H1 (cell line): ENCODE data around the gene ZDHHC22. TPM values are rescaled to one million over a fixed set of nuclear protein-coding genes. Genes with fewer than 3 reads are reported as not detected.

Source experiments
- CTCF ChIA-PET: fragments of 300-600 bp; sonication (Branson Sonifier 250); formaldehyde crosslinking; loops from one replicate; lab custom pipeline; 2021; ENCODE audit not compliant: partially characterized antibody; lab: Charles Lee
- POLR2A ChIA-PET: fragments of 300-600 bp; sonication (Branson Sonifier 250); formaldehyde crosslinking; loops from one replicate; lab custom pipeline; 2021; ENCODE audit warnings: inconsistent platforms; ENCODE audit not compliant: partially characterized antibody; lab: Charles Lee
- DNase-seq, 2 experiments: peaks; one replicate each; pipeline versions ENCODE4 v3.0.0 to v3.0.0-alpha.2; 2010 to 2022; ENCODE audit warnings: low spot score in 2 of 2, low read depth in 1 of 2, mixed read lengths in 1 of 2
- FAIRE-seq: peaks from 2 replicates; lab custom pipeline; 2011; peaks lifted over from hg19 to GRCh38; lab: Jason Lieb, UNC
- H2AFZ ChIP-seq: 2 replicates; pipeline ENCODE4 v1.8.1; 2012; ENCODE audit warnings: low read length, inconsistent platforms
- H2AK5ac ChIP-seq: 2 replicates; pipeline ENCODE4 v1.6.1; 2013; ENCODE audit warnings: low read depth, low read length
- H2BK120ac ChIP-seq: replicated peaks from 2 replicates; pipeline ENCODE3; 2013; ENCODE audit warnings: low read depth, low read length, inconsistent platforms
- H2BK12ac ChIP-seq: 2 replicates; pipeline ENCODE4 v1.6.1; 2013; ENCODE audit warnings: low read depth, low read length
- H2BK15ac ChIP-seq: 2 replicates; pipeline ENCODE4 v1.6.1; 2013; ENCODE audit warnings: low read length
- H2BK20ac ChIP-seq: 2 replicates; pipeline ENCODE4 v1.6.1; 2013; ENCODE audit warnings: low read length
- H2BK5ac ChIP-seq: 2 replicates; pipeline ENCODE4 v1.6.1; 2013; ENCODE audit warnings: low read depth, low read length
- H3K14ac ChIP-seq: 2 replicates; pipeline ENCODE4 v1.6.1; 2013; ENCODE audit warnings: inconsistent platforms; ENCODE audit not compliant: insufficient read length
- H3K18ac ChIP-seq: 2 replicates; pipeline ENCODE4 v1.6.1; 2013; ENCODE audit warnings: low read length; ENCODE audit errors: extremely low read depth
- H3K23ac ChIP-seq: 2 replicates; pipeline ENCODE4 v1.6.1; 2013; ENCODE audit warnings: inconsistent platforms; ENCODE audit not compliant: insufficient read length
- H3K23me2 ChIP-seq: 2 replicates; pipeline ENCODE4 v1.6.1; 2013; ENCODE audit warnings: low read depth, low read length
- H3K27ac ChIP-seq: 2 replicates; pipeline ENCODE4 v1.6.1; 2011; ENCODE audit warnings: low read depth, low read length, inconsistent platforms
- H3K27me3 ChIP-seq, 4 experiments: replicated peaks in 1 of 4; 1 replicate in 1 of 4; 2 replicates in 3 of 4; pipeline versions ENCODE4 v1.6.1 to v1.8.1; 2011 to 2013; ENCODE audit warnings: low read length in 3 of 4, mild to moderate bottlenecking in 3 of 4, inconsistent platforms in 2 of 4, mixed read lengths in 2 of 4, moderate library complexity in 1 of 4; ENCODE audit not compliant: control insufficient read depth in 3 of 4, insufficient read depth in 3 of 4; ENCODE audit errors: extremely low read depth in 1 of 4
- H3K36me3 ChIP-seq, 4 experiments: 2 replicates each; pipeline versions ENCODE4 v1.6.1 to v1.8.1; 2011 to 2013; ENCODE audit warnings: mild to moderate bottlenecking in 4 of 4, low read length in 3 of 4, moderate library complexity in 2 of 4, control low read depth in 1 of 4, inconsistent platforms in 1 of 4; ENCODE audit not compliant: insufficient read depth in 4 of 4, control insufficient read depth in 2 of 4
- H3K4ac ChIP-seq: replicated peaks from 2 replicates; pipeline ENCODE3; 2013; ENCODE audit warnings: low read length, low read depth, mixed read lengths, inconsistent platforms; ENCODE audit not compliant: insufficient read length
- H3K4me1 ChIP-seq, 4 experiments: replicated peaks in 1 of 4; 1 replicate in 1 of 4; 2 replicates in 3 of 4; pipeline versions ENCODE4 v1.6.1 to v1.8.1; 2011 to 2013; ENCODE audit warnings: low read length in 3 of 4, inconsistent platforms in 2 of 4, mixed read lengths in 1 of 4; ENCODE audit not compliant: insufficient read depth in 4 of 4, control insufficient read depth in 3 of 4
- H3K4me2 ChIP-seq, 2 experiments: 2 replicates each; pipeline versions ENCODE4 v1.6.1 to v1.8.1; 2011 to 2013; ENCODE audit warnings: low read depth in 2 of 2, low read length in 2 of 2, control low read depth in 1 of 2, inconsistent platforms in 1 of 2, mild to moderate bottlenecking in 1 of 2; ENCODE audit not compliant: insufficient read depth in 1 of 2
- H3K4me3 ChIP-seq, 4 experiments: fragments of 200-600, 300-600 bp in 1 of 4; sonication (generic), shearing (Covaris generic), sonication (Bioruptor Twin) in 1 of 4; 2 replicates each; pipeline versions ENCODE4 v1.5.1 to v1.8.1; 2011 to 2016; ENCODE audit warnings: low read length in 4 of 4, low read depth in 3 of 4, control low read depth in 2 of 4, inconsistent platforms in 2 of 4, mild to moderate bottlenecking in 2 of 4, mixed read lengths in 1 of 4, moderate library complexity in 1 of 4; ENCODE audit not compliant: insufficient read depth in 2 of 4; ENCODE audit errors: extremely low read depth in 1 of 4
- H3K56ac ChIP-seq: replicated peaks from 2 replicates; pipeline ENCODE3; 2013; ENCODE audit warnings: low read depth, mild to moderate bottlenecking, mixed read lengths, low read length, inconsistent platforms; ENCODE audit not compliant: insufficient read length
- H3K79me1 ChIP-seq: 2 replicates; pipeline ENCODE4 v1.6.1; 2013; ENCODE audit warnings: low read depth, low read length, control low read depth
- H3K79me2 ChIP-seq, 2 experiments: 2 replicates each; pipeline versions ENCODE4 v1.6.1 to v1.8.1; 2012 to 2013; ENCODE audit warnings: low read length in 2 of 2, mild to moderate bottlenecking in 2 of 2, inconsistent platforms in 1 of 2; ENCODE audit not compliant: insufficient read depth in 2 of 2, control insufficient read depth in 1 of 2
- H3K9ac ChIP-seq, 4 experiments: replicated peaks in 1 of 4; 1 replicate in 1 of 4; 2 replicates in 3 of 4; pipeline versions ENCODE4 v1.6.1 to v1.8.1; 2011 to 2013; ENCODE audit warnings: low read depth in 3 of 4, low read length in 3 of 4, control low read depth in 2 of 4, mild to moderate bottlenecking in 2 of 4, moderate library complexity in 2 of 4, inconsistent platforms in 1 of 4; ENCODE audit errors: extremely low read depth in 1 of 4
- H3K9me3 ChIP-seq, 2 experiments: 2 replicates each; pipeline versions ENCODE4 v1.6.1 to v1.8.1; 2012 to 2013; ENCODE audit warnings: mild to moderate bottlenecking in 2 of 2, moderate library complexity in 2 of 2, control low read depth in 1 of 2, inconsistent platforms in 1 of 2, low read depth in 1 of 2, low read length in 1 of 2, mixed read lengths in 1 of 2; ENCODE audit not compliant: insufficient read depth in 2 of 2
- H4K20me1 ChIP-seq, 2 experiments: replicated peaks in 1 of 2; 2 replicates each; pipeline versions ENCODE3 to v1.8.1; 2011 to 2013; ENCODE audit warnings: inconsistent platforms in 2 of 2, low read length in 2 of 2, mild to moderate bottlenecking in 1 of 2; ENCODE audit not compliant: insufficient read depth in 2 of 2, control insufficient read depth in 1 of 2
- H4K5ac ChIP-seq: 2 replicates; pipeline ENCODE4 v1.6.1; 2013; ENCODE audit warnings: low read length, low read depth, mixed read lengths, inconsistent platforms; ENCODE audit not compliant: insufficient read length
- H4K8ac ChIP-seq: 2 replicates; pipeline ENCODE4 v1.8.0; 2013; ENCODE audit warnings: mild to moderate bottlenecking, moderate library complexity, low read length, inconsistent platforms; ENCODE audit not compliant: insufficient read depth; ENCODE audit errors: extremely low read depth
- H4K91ac ChIP-seq: replicated peaks from 2 replicates; pipeline ENCODE3; 2013; ENCODE audit warnings: low read length, mixed read lengths, inconsistent platforms; ENCODE audit not compliant: insufficient read length
- ATF2 ChIP-seq: IDR thresholded peaks from 2 replicates; pipeline ENCODE4 v1.6.1; 2012; ENCODE audit warnings: low read length, inconsistent platforms
- SIRT6 ChIP-seq: IDR thresholded peaks from one replicate; pipeline ENCODE4 v1.7.1; 2012; ENCODE audit warnings: low read length, inconsistent platforms
- SIX5 ChIP-seq: IDR thresholded peaks from 2 replicates; pipeline ENCODE4 v1.6.1; 2011; ENCODE audit warnings: mild to moderate bottlenecking, low read depth, low read length
- SUZ12 ChIP-seq: fragments of 200-600 bp; sonication (generic); IDR thresholded peaks from 2 replicates; pipeline ENCODE4 v1.6.1; 2012; ENCODE audit warnings: mild to moderate bottlenecking, inconsistent platforms, low read length, moderate library complexity, mixed read lengths
- TAF7 ChIP-seq: optimal IDR thresholded peaks from 2 replicates; pipeline ENCODE3; 2011; ENCODE audit warnings: low read depth, mild to moderate bottlenecking, inconsistent platforms, low read length, moderate library complexity, borderline replicate concordance
- WGBS, 2 experiments: shearing (Covaris generic) in 1 of 2; methylation state at CpG; one replicate each; pipeline versions ENCODE4 v1.1.6 to v1.1.7; 2013 to 2015; ENCODE audit warnings: low lambda C conversion rate in 2 of 2, mixed read lengths in 2 of 2, inconsistent platforms in 1 of 2, low coverage in 1 of 2, missing lambda C conversion rate in 1 of 2; ENCODE audit not compliant: insufficient replicate concordance in 2 of 2, insufficient coverage in 1 of 2, insufficient read length in 1 of 2; ENCODE audit errors: extremely low coverage in 1 of 2, missing lambda C conversion rate in 1 of 2; 5-methylcytosine and 5-hydroxymethylcytosine counted together
- polyA plus RNA-seq, 7 experiments: library from polyadenylated mRNA; depleted of rRNA in 3 of 7; stranded (reverse) in 5 of 7; unstranded in 2 of 7; fragments of >200 nt in 5 of 7; fragments of 200-250 nt in 2 of 7; gene quantifications; 1 replicate in 5 of 7; 2 replicates in 1 of 7; 4 replicates in 1 of 7; pipeline versions ENCODE4 v1.2.1 to v1.2.3, GENCODE V29; 2011 to 2013; ENCODE audit warnings: missing spikeins in 2 of 7, mixed read lengths in 2 of 7
- total RNA-seq: library from RNA; stranded (reverse); fragmentation: NEBNext Ultra II Directional; extraction: Animal tissue kit (Norgen Biotek cat#: 25700); gene quantifications from 2 replicates; pipeline ENCODE4 v1.2.1, GENCODE V29; 2021
- TF ChIP-seq, protein P1 (sequence below): IDR thresholded peaks from 2 replicates; pipeline ENCODE4 v1.6.1; 2012; ENCODE audit warnings: inconsistent platforms

The ZDHHC22 gene
- total and polyA plus RNA-seq, 2 of the 8 experiments (the other 6 are each of a cell fraction or from before 2014, with no cell fraction given): 23.8 to 55.2 TPM

GRCh38 chr14:77119851-77120250 is 21.7 kb downstream of the ZDHHC22 start:
- Histone ChIP-seq H3K4me2 (no peak overlapping the region), H3K9ac (no peak overlapping the region), H3K56ac (no peak overlapping the region), H4K91ac (no peak overlapping the region), H2AK5ac (no peak overlapping the region), H3K27ac (no peak overlapping the region), H3K27me3 (no peaks in the 10 kb centered on the region), H4K5ac (no peak overlapping the region), H2BK120ac (no peak overlapping the region), H3K4me1 (peaks cover 14 to 29% (median 19%) of the 10 kb centered on the region in 4 experiments), H2BK20ac (no peak overlapping the region), H4K20me1 (no peaks in the 10 kb centered on the region), H2BK12ac (no peak overlapping the region), H3K4me3 (no peak overlapping the region), H3K9me3 (no peaks in the 10 kb centered on the region), H2AFZ (no peak overlapping the region), H2BK15ac (no peak overlapping the region), H3K79me2 (no peaks in the 10 kb centered on the region), H3K18ac (no peak overlapping the region), H3K14ac (no peak overlapping the region), H4K8ac (no peak overlapping the region), H3K4ac (no peak overlapping the region), H2BK5ac (no peak overlapping the region), H3K23me2 (peaks cover 4% of the 10 kb centered on the region), H3K36me3 (peaks cover 2 to 10% (median 6%) of the 10 kb centered on the region in 4 experiments; a peak in 6 of 8 replicates), H3K23ac (no peak overlapping the region), H3K79me1 (no peaks in the 10 kb centered on the region)
- DNase-seq (no peak), FAIRE-seq (no peak)
- ChIA-PET CTCF (interaction anchor here (1.4 to 56.8 kb wide), 3 partner anchors 11 to 207 kb away, joined by 3 to 1490 read pairs (median 1490); partner anchors contain the start of genes CIPC and ZDHHC22), POLR2A (interaction anchor here (1.9 to 9.3 kb wide), 2 partner anchors 10 to 21 kb away, joined by 4 to 69 read pairs; no protein-coding TSS in a partner anchor)
- WGBS, 2 experiments: 89% methylated on average over 7 of the region's 7 CpGs; no CpG with 5 or more reads in 1 of the 2 experiments
- TF ChIP-seq TAF7 (no peak), SUZ12 (no peak), ATF2 (no peak), SIRT6 (no peak), SIX5 (no peak)
- TF ChIP-seq, protein P1, sequence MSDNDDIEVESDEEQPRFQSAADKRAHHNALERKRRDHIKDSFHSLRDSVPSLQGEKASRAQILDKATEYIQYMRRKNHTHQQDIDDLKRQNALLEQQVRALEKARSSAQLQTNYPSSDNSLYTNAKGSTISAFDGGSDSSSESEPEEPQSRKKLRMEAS: no peak
